Smooth muscle cell (in vitro differentiated cells): ENCODE data around the gene XRCC4. TPM values are rescaled to one million over a fixed set of nuclear protein-coding genes. Genes with fewer than 3 reads are reported as not detected.

Source experiments
- DNase-seq: peaks from one replicate; lab custom pipeline; 2025; ENCODE audit not compliant: unreplicated experiment; lab: John Stamatoyannopoulos, UW
- H2AFZ ChIP-seq: fragments of 200-600 bp; sonication (generic); 2 replicates; pipeline ENCODE4 v1.6.0; 2016; ENCODE audit warnings: antibody characterized with exemption, low read depth, mild to moderate bottlenecking
- H3F3A ChIP-seq: fragments of 200-600 bp; sonication (generic); 2 replicates; pipeline ENCODE4 v1.6.0; 2017; ENCODE audit warnings: antibody characterized with exemption, low read depth
- H3K27ac ChIP-seq: fragments of 200-600 bp; sonication (generic); 2 replicates; pipeline ENCODE4 v1.5.1; 2016; ENCODE audit warnings: low read depth, mild to moderate bottlenecking
- H3K27me3 ChIP-seq: fragments of 200-600 bp; sonication (generic); 2 replicates; pipeline ENCODE4 v1.6.1; 2016; ENCODE audit warnings: low read depth, mild to moderate bottlenecking
- H3K36me3 ChIP-seq: fragments of 200-600 bp; sonication (generic); 2 replicates; pipeline ENCODE4 v1.5.1; 2016; ENCODE audit warnings: low read depth
- H3K4me1 ChIP-seq: fragments of 200-600 bp; sonication (generic); 2 replicates; pipeline ENCODE4 v1.5.1; 2016; ENCODE audit warnings: low read depth
- H3K4me2 ChIP-seq: fragments of 200-600 bp; sonication (generic); 2 replicates; pipeline ENCODE4 v1.6.0; 2016; ENCODE audit warnings: mild to moderate bottlenecking
- H3K4me3 ChIP-seq: fragments of 200-600 bp; sonication (generic); 2 replicates; pipeline ENCODE4 v1.5.1; 2016; ENCODE audit warnings: mild to moderate bottlenecking
- H3K79me2 ChIP-seq: fragments of 200-600 bp; sonication (generic); 2 replicates; pipeline ENCODE4 v1.6.0; 2016; ENCODE audit warnings: low read depth, mild to moderate bottlenecking
- H3K9ac ChIP-seq: fragments of 200-600 bp; sonication (generic); 2 replicates; pipeline ENCODE4 v1.6.0; 2016; ENCODE audit warnings: low read depth
- H3K9me3 ChIP-seq: fragments of 200-600 bp; sonication (generic); replicated peaks from 2 replicates; pipeline ENCODE4 v1.5.1; 2016; ENCODE audit warnings: low read depth
- H4K20me1 ChIP-seq: fragments of 200-600 bp; sonication (generic); 2 replicates; pipeline ENCODE4 v1.6.0; 2016; ENCODE audit warnings: low read depth
- CTCF ChIP-seq: fragments of 200-600 bp; sonication (generic); IDR thresholded peaks from 2 replicates; pipeline ENCODE4 v1.5.1; 2017; ENCODE audit warnings: borderline replicate concordance, mild to moderate bottlenecking, antibody characterized with exemption; ENCODE audit not compliant: insufficient read depth, poor library complexity, severe bottlenecking
- WGBS: methylation state at CpG from one replicate; pipeline ENCODE4 v1.1.7; 2016; ENCODE audit warnings: low lambda C conversion rate; 5-methylcytosine and 5-hydroxymethylcytosine counted together
- polyA plus RNA-seq: library from polyadenylated mRNA; unstranded; fragments of >200 nt; fragmentation: Nextera tagmentation; extraction: Ambion mirVana; gene quantifications from 2 replicates; pipeline ENCODE4 v1.2.1, GENCODE V29; 2016
- total RNA-seq: library from RNA; depleted of rRNA; stranded (reverse); fragments of >200 nt; gene quantifications from 2 replicates; pipeline ENCODE4 v1.2.3, GENCODE V29; 2014

XRCC4 gene
- total and polyA plus RNA-seq, 2 experiments from 2014 or later = 98.1 to 110 TPM

GRCh38 chr5:83321483-83322055, 244.2 kb downstream of the XRCC4 start:
- H3K4me1 ChIP-seq = no peaks in the 10 kb centered on the region
- no peaks in the 10 kb centered on the region for H3K36me3 ChIP-seq
- no peaks in the 10 kb centered on the region for H3K27me3 ChIP-seq
- H3F3A ChIP-seq = peaks cover 3% of the 10 kb centered on the region
- H3K9me3 ChIP-seq = no peaks in the 10 kb centered on the region
- no peaks in the 10 kb centered on the region for H3K79me2 ChIP-seq
- H3K9ac ChIP-seq = no peak overlapping the region
- no peaks in the 10 kb centered on the region for H4K20me1 ChIP-seq
- no peak for DNase-seq
- TF ChIP-seq CTCF = no peak
- H3K27ac ChIP-seq = no peak overlapping the region
- H3K4me2 ChIP-seq = no peak overlapping the region
- H2AFZ ChIP-seq = no peak overlapping the region
- H3K4me3 ChIP-seq = no peak overlapping the region

- peaks cover 3% of the 10 kb centered on the region for H3F3A ChIP-seq
- WGBS = 94% methylated on average over 5 of the region's 5 CpGs
- no peak for TF ChIP-seq CTCF
- no peak overlapping the region for H3K4me2 ChIP-seq
- no peaks in the 10 kb centered on the region for H3K9me3 ChIP-seq
- no peak overlapping the region for H2AFZ ChIP-seq
- no peak overlapping the region for H3K4me3 ChIP-seq
- DNase-seq = no peak
- H3K36me3 ChIP-seq = no peaks in the 10 kb centered on the region
- H4K20me1 ChIP-seq = no peaks in the 10 kb centered on the region
- no peak overlapping the region for H3K27ac ChIP-seq
- no peaks in the 10 kb centered on the region for H3K27me3 ChIP-seq
- H3K79me2 ChIP-seq = no peaks in the 10 kb centered on the region
- H3K9ac ChIP-seq = no peak overlapping the region
- H3K4me1 ChIP-seq = no peaks in the 10 kb centered on the region
These were observed 245.1 kb downstream of the XRCC4 start for GRCh38 chr5:83322273-83322924.

- H3K4me1 ChIP-seq = no peaks in the 10 kb centered on the region
- H3K9ac ChIP-seq = no peak overlapping the region
- no peaks in the 10 kb centered on the region for H3K9me3 ChIP-seq
- H3K4me3 ChIP-seq = no peak overlapping the region
- H3K36me3 ChIP-seq = no peaks in the 10 kb centered on the region
- no peaks in the 10 kb centered on the region for H3K79me2 ChIP-seq
- H2AFZ ChIP-seq = no peak overlapping the region
- no peaks in the 10 kb centered on the region for H4K20me1 ChIP-seq
- no peaks in the 10 kb centered on the region for H3K27me3 ChIP-seq
- H3F3A ChIP-seq = peaks cover 3% of the 10 kb centered on the region
- no peak overlapping the region for H3K27ac ChIP-seq
- H3K4me2 ChIP-seq = no peak overlapping the region
- DNase-seq = no peak
- TF ChIP-seq CTCF = no peak
These were observed 246.3 kb downstream of the XRCC4 start for GRCh38 chr5:83323557-83324180.
